ENCODE measurements around the gene PRKAG2. TPM values are rescaled to one million over a fixed set of nuclear protein-coding genes. Genes with fewer than 3 reads are reported as not detected.

The PRKAG2 gene
- total and polyA plus RNA-seq, 4 donors = 3.6 to 25.1 (median 16.8) TPM

DNA sequence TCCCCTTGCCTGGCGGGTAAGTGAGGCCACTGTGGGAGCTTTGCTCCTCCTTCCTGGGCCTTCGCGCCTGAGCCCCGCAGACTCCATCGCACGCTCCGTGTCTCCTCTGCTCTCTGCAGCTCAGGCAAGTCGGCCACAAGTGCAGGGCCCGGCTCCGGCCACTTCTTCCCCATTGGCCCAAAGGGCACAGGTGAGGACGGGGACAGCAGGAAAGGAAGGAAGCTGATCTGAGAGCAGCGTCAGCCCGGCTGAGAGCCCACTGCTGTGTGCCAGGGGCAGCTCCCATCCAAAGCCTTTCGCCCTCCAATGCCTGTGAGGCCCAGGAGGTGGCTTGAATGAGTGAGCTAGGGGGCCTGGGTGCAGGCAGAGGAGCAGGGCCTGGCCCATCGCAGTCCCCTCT, 323.6 kb downstream of the PRKAG2 start:
- no peak for DNase-seq (ENCODE audit: low spot score)
- no peaks in the 10 kb centered on the region for H3K9me3 ChIP-seq (ENCODE audit: control insufficient read depth in 4 of 4, low read length in 3 of 4)
- H3K4me1 ChIP-seq (ENCODE audit: control insufficient read depth in 4 of 4, insufficient read depth in 4 of 4, low read length in 3 of 4) = peaks cover 2 to 16% (median 8%) of the 10 kb centered on the region in 4 donors
- peak overlapping the region; percentile 52 to 88 for H3K27ac ChIP-seq (ENCODE audit: low read depth in 1 of 2, low read length in 2 of 2)
- TF ChIP-seq JUND (IDR thresholded peaks at IDR 0.05) (no peak), YY1 (IDR thresholded peaks at IDR 0.05) (no peak), GABPA (IDR thresholded peaks at IDR 0.05 in 1 of 2, conservative IDR thresholded peaks at IDR 0.05 in 1 of 2) (no peak), HNF4G (IDR thresholded peaks at IDR 0.05) (no peak), FOXA1 (IDR thresholded peaks at IDR 0.05) (no peak), TAF1 (conservative IDR thresholded peaks at IDR 0.05) (no peak), MAX (IDR thresholded peaks at IDR 0.05) (no peak), EGR1 (IDR thresholded peaks at IDR 0.05; ENCODE audit: low read depth in 2 of 2) (no peak)
- TF ChIP-seq, protein P1, sequence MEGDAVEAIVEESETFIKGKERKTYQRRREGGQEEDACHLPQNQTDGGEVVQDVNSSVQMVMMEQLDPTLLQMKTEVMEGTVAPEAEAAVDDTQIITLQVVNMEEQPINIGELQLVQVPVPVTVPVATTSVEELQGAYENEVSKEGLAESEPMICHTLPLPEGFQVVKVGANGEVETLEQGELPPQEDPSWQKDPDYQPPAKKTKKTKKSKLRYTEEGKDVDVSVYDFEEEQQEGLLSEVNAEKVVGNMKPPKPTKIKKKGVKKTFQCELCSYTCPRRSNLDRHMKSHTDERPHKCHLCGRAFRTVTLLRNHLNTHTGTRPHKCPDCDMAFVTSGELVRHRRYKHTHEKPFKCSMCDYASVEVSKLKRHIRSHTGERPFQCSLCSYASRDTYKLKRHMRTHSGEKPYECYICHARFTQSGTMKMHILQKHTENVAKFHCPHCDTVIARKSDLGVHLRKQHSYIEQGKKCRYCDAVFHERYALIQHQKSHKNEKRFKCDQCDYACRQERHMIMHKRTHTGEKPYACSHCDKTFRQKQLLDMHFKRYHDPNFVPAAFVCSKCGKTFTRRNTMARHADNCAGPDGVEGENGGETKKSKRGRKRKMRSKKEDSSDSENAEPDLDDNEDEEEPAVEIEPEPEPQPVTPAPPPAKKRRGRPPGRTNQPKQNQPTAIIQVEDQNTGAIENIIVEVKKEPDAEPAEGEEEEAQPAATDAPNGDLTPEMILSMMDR (IDR thresholded peaks at IDR 0.05; ENCODE audit: low read depth, low read length, missing input control) = no peak
- TF ChIP-seq, protein P2, sequence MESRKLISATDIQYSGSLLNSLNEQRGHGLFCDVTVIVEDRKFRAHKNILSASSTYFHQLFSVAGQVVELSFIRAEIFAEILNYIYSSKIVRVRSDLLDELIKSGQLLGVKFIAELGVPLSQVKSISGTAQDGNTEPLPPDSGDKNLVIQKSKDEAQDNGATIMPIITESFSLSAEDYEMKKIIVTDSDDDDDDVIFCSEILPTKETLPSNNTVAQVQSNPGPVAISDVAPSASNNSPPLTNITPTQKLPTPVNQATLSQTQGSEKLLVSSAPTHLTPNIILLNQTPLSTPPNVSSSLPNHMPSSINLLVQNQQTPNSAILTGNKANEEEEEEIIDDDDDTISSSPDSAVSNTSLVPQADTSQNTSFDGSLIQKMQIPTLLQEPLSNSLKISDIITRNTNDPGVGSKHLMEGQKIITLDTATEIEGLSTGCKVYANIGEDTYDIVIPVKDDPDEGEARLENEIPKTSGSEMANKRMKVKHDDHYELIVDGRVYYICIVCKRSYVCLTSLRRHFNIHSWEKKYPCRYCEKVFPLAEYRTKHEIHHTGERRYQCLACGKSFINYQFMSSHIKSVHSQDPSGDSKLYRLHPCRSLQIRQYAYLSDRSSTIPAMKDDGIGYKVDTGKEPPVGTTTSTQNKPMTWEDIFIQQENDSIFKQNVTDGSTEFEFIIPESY (IDR thresholded peaks at IDR 0.05) = no peak
- TF ChIP-seq, protein P3, sequence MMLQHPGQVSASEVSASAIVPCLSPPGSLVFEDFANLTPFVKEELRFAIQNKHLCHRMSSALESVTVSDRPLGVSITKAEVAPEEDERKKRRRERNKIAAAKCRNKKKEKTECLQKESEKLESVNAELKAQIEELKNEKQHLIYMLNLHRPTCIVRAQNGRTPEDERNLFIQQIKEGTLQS (IDR thresholded peaks at IDR 0.05) = no peak
- H3K27me3 ChIP-seq (ENCODE audit: control insufficient read depth in 4 of 4, insufficient read depth in 4 of 4, low read length in 3 of 4) = no peaks in the 10 kb centered on the region
- WGBS = 82% methylated on average over 15 of the region's 15 CpGs
- no peak overlapping the region for H3K9ac ChIP-seq (ENCODE audit: low read depth in 1 of 2, low read length in 2 of 2)
- peaks cover 0 to 13% (median 8%) of the 10 kb centered on the region in 4 donors for H3K36me3 ChIP-seq (ENCODE audit: control insufficient read depth in 4 of 4, insufficient read depth in 3 of 4, low read depth in 1 of 4, low read length in 3 of 4)
- H3K4me3 ChIP-seq (ENCODE audit: low read depth in 1 of 3, low read length in 3 of 3) = no peak overlapping the region

DNA sequence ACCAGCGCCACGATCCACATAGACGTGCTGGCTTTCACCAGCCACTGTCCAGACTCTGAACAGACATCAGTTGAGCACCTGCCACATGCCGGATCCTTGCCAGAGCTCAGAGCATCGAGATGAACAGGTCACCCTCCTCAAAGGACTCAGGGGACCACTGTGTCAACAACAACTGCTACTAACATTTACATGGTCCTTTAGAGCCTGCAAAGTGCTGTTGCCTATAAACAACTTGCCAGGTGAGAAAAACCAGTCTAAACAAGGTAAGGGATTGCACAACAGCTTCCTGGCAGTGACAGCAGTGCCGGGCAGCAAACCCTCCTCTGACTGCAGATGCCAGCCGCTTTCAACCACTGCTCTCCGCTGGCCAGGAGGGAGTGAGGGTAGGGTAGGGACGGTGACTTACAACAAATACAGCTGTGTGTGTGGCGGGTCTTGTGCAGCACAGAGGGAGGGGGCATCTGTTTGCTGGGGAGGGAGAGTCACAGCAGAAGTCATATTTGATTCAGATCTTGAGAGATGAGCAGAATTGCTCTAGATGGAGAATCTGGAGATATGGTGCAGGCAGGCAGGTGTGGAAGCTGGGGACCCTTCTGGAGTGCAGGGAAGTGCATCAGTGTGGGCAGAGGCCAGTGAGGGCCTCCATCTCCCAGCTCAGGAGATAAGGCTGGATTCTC, 324.4 kb downstream of the PRKAG2 start:
- Histone ChIP-seq H3K9me3 (ENCODE audit: control insufficient read depth in 4 of 4, low read length in 3 of 4) (no peaks in the 10 kb centered on the region), H3K27ac (ENCODE audit: low read depth in 1 of 2, low read length in 2 of 2) (peak overlapping the region; percentile 52 to 88), H3K4me3 (ENCODE audit: low read depth in 1 of 3, low read length in 3 of 3) (no peak overlapping the region), H3K4me1 (ENCODE audit: control insufficient read depth in 4 of 4, insufficient read depth in 4 of 4, low read length in 3 of 4) (peaks cover 2 to 16% (median 8%) of the 10 kb centered on the region in 4 donors), H3K9ac (ENCODE audit: low read depth in 1 of 2, low read length in 2 of 2) (no peak overlapping the region), H3K27me3 (ENCODE audit: control insufficient read depth in 4 of 4, insufficient read depth in 4 of 4, low read length in 3 of 4) (no peaks in the 10 kb centered on the region), H3K36me3 (ENCODE audit: control insufficient read depth in 4 of 4, insufficient read depth in 3 of 4, low read depth in 1 of 4, low read length in 3 of 4) (peaks cover 0 to 6% (median 5%) of the 10 kb centered on the region in 4 donors)
- 27% methylated on average over 10 of the region's 10 CpGs for WGBS
- no peak for DNase-seq (ENCODE audit: low spot score)
- TF ChIP-seq MAX (IDR thresholded peaks at IDR 0.05) (peak; percentile 61), HNF4A (conservative IDR thresholded peaks at IDR 0.05) (peak; percentile 28 to 60), TAF1 (conservative IDR thresholded peaks at IDR 0.05) (no peak), GABPA (IDR thresholded peaks at IDR 0.05 in 1 of 2, conservative IDR thresholded peaks at IDR 0.05 in 1 of 2) (no peak), JUND (IDR thresholded peaks at IDR 0.05) (peak in 1 of 2 donors; percentile 59), RAD21 (IDR thresholded peaks at IDR 0.05) (peak; percentile 63 to 67), RXRA (IDR thresholded peaks at IDR 0.05) (peak; percentile 46 to 71), REST (IDR thresholded peaks at IDR 0.05) (peak; percentile 65), NR2F2 (IDR thresholded peaks at IDR 0.05) (no peak), FOXA2 (IDR thresholded peaks at IDR 0.05) (peak; percentile 69)
- TF ChIP-seq, protein P1 (IDR thresholded peaks at IDR 0.05; ENCODE audit: low read depth, low read length, missing input control) = peak; percentile 3
- TF ChIP-seq, protein P2 (IDR thresholded peaks at IDR 0.05) = peak; percentile 49
- TF ChIP-seq, protein P3 (IDR thresholded peaks at IDR 0.05) = no peak
